H1 (cell line): ENCODE data around the gene SLC16A9. TPM values are rescaled to one million over a fixed set of nuclear protein-coding genes. Genes with fewer than 3 reads are reported as not detected.

Experiments
- ATF2 ChIP-seq: IDR thresholded peaks from 2 replicates; pipeline ENCODE4 v1.6.1; 2012; ENCODE audit warnings: low read length, inconsistent platforms
- CHD1 ChIP-seq: IDR thresholded peaks from 2 replicates; pipeline ENCODE4 v1.6.1; 2012; ENCODE audit warnings: low read depth, low read length, improper control_type of control experiment
- CHD7 ChIP-seq: fragments of 300-600 bp; sonication (generic); IDR thresholded peaks from 2 replicates; pipeline ENCODE4 v1.7.1; 2012; ENCODE audit warnings: low read length, moderate library complexity, mild to moderate bottlenecking, inconsistent platforms; ENCODE audit not compliant: insufficient replicate concordance
- EGR1 ChIP-seq: IDR thresholded peaks from 2 replicates; pipeline ENCODE4 v1.6.1; 2011; ENCODE audit warnings: low read depth, low read length, borderline replicate concordance
- MAX ChIP-seq: IDR thresholded peaks from 2 replicates; pipeline ENCODE4 v1.6.1; 2012; ENCODE audit warnings: inconsistent platforms
- NRF1 ChIP-seq: IDR thresholded peaks from 2 replicates; pipeline ENCODE4 v1.6.1; 2011; ENCODE audit warnings: mild to moderate bottlenecking, low read depth, low read length, improper control_type of control experiment
- POU5F1 ChIP-seq: IDR thresholded peaks from 2 replicates; pipeline ENCODE4 v1.6.1; 2011; ENCODE audit warnings: low read depth, mild to moderate bottlenecking, low read length, moderate library complexity
- SIRT6 ChIP-seq: IDR thresholded peaks from one replicate; pipeline ENCODE4 v1.7.1; 2012; ENCODE audit warnings: low read length, inconsistent platforms
- TAF1 ChIP-seq: IDR thresholded peaks from 2 replicates; pipeline ENCODE4 v1.6.1; 2011; ENCODE audit warnings: mild to moderate bottlenecking, low read depth, low read length
- polyA plus RNA-seq, 7 experiments: library from polyadenylated mRNA; depleted of rRNA in 3 of 7; stranded (reverse) in 5 of 7; unstranded in 2 of 7; fragments of >200 nt in 5 of 7; fragments of 200-250 nt in 2 of 7; gene quantifications; 1 replicate in 5 of 7; 2 replicates in 1 of 7; 4 replicates in 1 of 7; pipeline versions ENCODE4 v1.2.1 to v1.2.3, GENCODE V29; 2011 to 2013; ENCODE audit warnings: missing spikeins in 2 of 7, mixed read lengths in 2 of 7
- total RNA-seq: library from RNA; stranded (reverse); fragmentation: NEBNext Ultra II Directional; extraction: Animal tissue kit (Norgen Biotek cat#: 25700); gene quantifications from 2 replicates; pipeline ENCODE4 v1.2.1, GENCODE V29; 2021

SLC16A9 gene
- total and polyA plus RNA-seq, 2 of the 8 experiments (the other 6 are each of a cell fraction or from before 2014, with no cell fraction given): 11.2 to 20.5 TPM

GRCh38 chr10:59621771-59622170 lies 87.9 kb downstream of the SLC16A9 start (continued):
- TF ChIP-seq CHD7: no peak
- no peak for TF ChIP-seq MAX
- no peak for TF ChIP-seq CHD1
- TF ChIP-seq SIRT6: no peak
- TF ChIP-seq EGR1: no peak
- no peak for TF ChIP-seq POU5F1
- no peak for TF ChIP-seq NRF1
- no peak for TF ChIP-seq ATF2
- no peak for TF ChIP-seq TAF1
